HG03342 (cell line): ENCODE measurements around the gene NPPC.
"Not testable (repeated sequence)": the region's sequence is repeated elsewhere in the genome, so short reads cannot be mapped to it uniquely, and the experiment has no call there.

Experiments used
- ATAC-seq: cut with Tn5 transposase; IDR thresholded peaks from one replicate; pipeline ENCODE4 v1.9.1; 2021; ENCODE audit warnings: mild to moderate bottlenecking, moderate library complexity; ENCODE audit not compliant: unreplicated experiment

Gene NPPC

GRCh38 chr2:231890896-231891513 lies 35.2 kb downstream of the NPPC start:
- no peak for ATAC-seq

GRCh38 chr2:231887756-231888155 lies 38.4 kb downstream of the NPPC start:
- no peak for ATAC-seq

DNA sequence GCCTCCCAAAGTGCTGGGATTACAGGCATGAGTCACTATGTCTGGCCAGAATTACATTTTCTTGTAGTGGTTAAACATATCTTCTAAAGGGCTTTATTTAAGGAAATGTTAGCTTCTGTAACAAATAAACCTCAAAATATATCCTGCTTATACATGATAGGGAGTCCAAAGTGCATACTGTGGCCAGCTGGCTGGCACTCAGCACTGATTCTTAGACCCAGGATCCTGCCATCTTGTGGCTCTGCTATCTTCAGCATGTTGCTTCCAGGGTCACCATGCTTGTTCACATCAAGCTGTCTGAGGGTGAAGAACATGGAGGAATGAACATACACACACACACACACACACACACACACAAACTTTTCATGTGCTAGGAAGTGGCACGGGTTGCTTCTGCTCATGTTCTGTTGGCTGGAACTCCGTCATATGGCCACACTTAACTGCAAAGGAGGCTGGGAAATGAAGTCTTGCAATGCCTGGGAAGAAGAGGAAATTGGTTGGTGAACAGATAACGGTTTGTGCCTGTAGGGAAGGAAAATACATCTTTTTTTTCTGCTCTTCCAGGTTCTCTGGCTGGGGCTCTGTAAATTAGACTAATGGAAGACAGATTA lies 40.0 kb downstream of the NPPC start:
- no peak for ATAC-seq

- no peak for ATAC-seq
Observed at GRCh38 chr2:231884438-231885140, 41.6 kb downstream of the NPPC start.

GRCh38 chr2:231883468-231883881 lies 42.7 kb downstream of the NPPC start:
- ATAC-seq: no peak

GRCh38 chr2:231882646-231883045 lies 43.5 kb downstream of the NPPC start:
- no peak for ATAC-seq

DNA sequence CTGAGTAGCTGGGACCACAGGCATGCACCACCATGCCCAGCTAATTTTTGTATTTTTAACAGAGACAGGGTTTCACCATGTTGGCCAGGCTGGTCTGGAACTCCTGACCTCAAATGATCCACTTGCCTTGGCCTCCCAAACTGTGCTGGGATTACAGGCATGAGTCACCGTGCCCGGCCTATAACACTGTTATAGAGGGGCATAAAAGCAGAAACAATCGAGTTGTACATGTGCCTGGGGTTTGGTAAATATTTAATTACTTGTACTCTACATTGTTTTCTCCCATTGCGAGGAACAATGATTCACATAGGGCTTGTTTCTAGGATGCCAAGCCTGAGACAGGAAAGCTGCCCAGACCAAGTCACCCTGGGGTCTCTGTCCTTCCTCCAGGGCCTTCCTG lies 45.8 kb downstream of the NPPC start:
- not testable (repeated sequence) for ATAC-seq

DNA sequence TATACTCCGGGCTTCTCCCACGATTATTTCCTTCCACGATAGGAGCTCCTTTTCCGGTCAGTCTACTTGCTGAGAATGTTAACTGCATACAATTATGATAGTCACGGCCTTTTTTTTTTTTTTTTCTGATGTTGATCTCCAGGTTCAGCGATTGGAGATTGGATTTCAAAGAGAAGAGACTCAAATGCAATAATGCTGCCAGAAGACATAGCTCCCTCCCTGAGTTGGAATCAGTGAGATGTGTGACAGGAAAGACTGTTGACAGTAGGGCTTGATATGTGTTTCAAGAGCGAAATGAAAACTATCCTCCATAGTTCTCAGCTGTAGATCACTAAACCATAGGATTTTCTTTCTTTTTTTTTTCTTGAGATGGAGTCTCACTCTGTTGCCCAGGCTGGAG lies 47.0 kb downstream of the NPPC start:
- ATAC-seq: no peak

GRCh38 chr2:231877533-231878456 lies 48.4 kb downstream of the NPPC start:
- no peak for ATAC-seq

- ATAC-seq: no peak
Observed at GRCh38 chr2:231874944-231875343, 51.3 kb downstream of the NPPC start.
